H9 (cell line): ENCODE results near the gene MRM3. TPM values are rescaled to one million over a fixed set of nuclear protein-coding genes. Genes with fewer than 3 reads are reported as not detected.

Experiments used
- DNase-seq: peaks from one replicate; pipeline ENCODE4 v3.0.0-alpha.2; 2017
- H2AFZ ChIP-seq: one replicate; pipeline ENCODE4 v1.6.1; 2013; ENCODE audit warnings: mild to moderate bottlenecking, low read length, control low read depth, moderate library complexity
- H2AK5ac ChIP-seq: 2 replicates; pipeline ENCODE4 v1.6.1; 2013; ENCODE audit warnings: low read length, control low read depth, mixed read lengths; ENCODE audit not compliant: insufficient read length
- H2BK120ac ChIP-seq: one replicate; pipeline ENCODE4 v1.6.1; 2013; ENCODE audit warnings: low read depth, mild to moderate bottlenecking, low read length, control low read depth, inconsistent platforms; ENCODE audit not compliant: poor library complexity, severe bottlenecking
- H2BK12ac ChIP-seq: 2 replicates; pipeline ENCODE4 v1.6.1; 2013; ENCODE audit warnings: low read length, control low read depth, mixed read lengths, low read depth; ENCODE audit not compliant: insufficient read length
- H2BK15ac ChIP-seq: 2 replicates; pipeline ENCODE4 v1.6.1; 2013; ENCODE audit warnings: low read depth, low read length, control low read depth
- H2BK20ac ChIP-seq: one replicate; pipeline ENCODE4 v1.6.1; 2013; ENCODE audit warnings: low read depth, mild to moderate bottlenecking, low read length, control low read depth, inconsistent platforms; ENCODE audit not compliant: poor library complexity, severe bottlenecking
- H2BK5ac ChIP-seq: 2 replicates; pipeline ENCODE4 v1.6.1; 2013; ENCODE audit warnings: low read length, control low read depth, mixed read lengths; ENCODE audit not compliant: insufficient read length
- H3K14ac ChIP-seq: 2 replicates; pipeline ENCODE4 v1.6.1; 2013; ENCODE audit warnings: low read length, control low read depth; ENCODE audit not compliant: insufficient read depth
- H3K18ac ChIP-seq: 2 replicates; pipeline ENCODE4 v1.6.1; 2013; ENCODE audit warnings: low read depth, mild to moderate bottlenecking, mixed read lengths, low read length, control low read depth; ENCODE audit not compliant: insufficient read length
- H3K23ac ChIP-seq: 2 replicates; pipeline ENCODE4 v1.6.1; 2013; ENCODE audit warnings: low read length, control low read depth, mixed read lengths, low read depth; ENCODE audit not compliant: insufficient read length
- H3K23me2 ChIP-seq: 2 replicates; pipeline ENCODE4 v1.6.1; 2013; ENCODE audit warnings: low read depth, mild to moderate bottlenecking, mixed read lengths, low read length, control low read depth; ENCODE audit not compliant: insufficient read length, poor library complexity, severe bottlenecking
- H3K27ac ChIP-seq: 2 replicates; pipeline ENCODE4 v1.5.1; 2013; ENCODE audit warnings: low read length, control low read depth, mixed read lengths, low read depth; ENCODE audit not compliant: insufficient read length
- H3K27me3 ChIP-seq: 2 replicates; pipeline ENCODE4 v1.6.1; 2013; ENCODE audit warnings: low read length, control low read depth, inconsistent platforms; ENCODE audit not compliant: insufficient read depth
- H3K4ac ChIP-seq: 2 replicates; pipeline ENCODE4 v1.6.1; 2013; ENCODE audit warnings: low read depth, mild to moderate bottlenecking, control low read depth, inconsistent platforms, low read length, moderate library complexity
- H3K4me1 ChIP-seq: 2 replicates; pipeline ENCODE4 v1.6.1; 2013; ENCODE audit warnings: low read length, control low read depth, inconsistent platforms; ENCODE audit not compliant: insufficient read depth
- H3K4me2 ChIP-seq: 2 replicates; pipeline ENCODE4 v1.6.1; 2013; ENCODE audit warnings: low read length, control low read depth, mixed read lengths; ENCODE audit not compliant: insufficient read length, insufficient read depth
- H3K56ac ChIP-seq: 2 replicates; pipeline ENCODE4 v1.6.1; 2013; ENCODE audit warnings: low read depth, mild to moderate bottlenecking, mixed read lengths, low read length, control low read depth; ENCODE audit not compliant: insufficient read length
- H3K79me1 ChIP-seq: 2 replicates; pipeline ENCODE4 v1.6.1; 2013; ENCODE audit warnings: low read depth, mild to moderate bottlenecking, moderate library complexity, low read length, control low read depth, inconsistent platforms; ENCODE audit not compliant: insufficient read depth, poor library complexity, severe bottlenecking
- H3K79me2 ChIP-seq: 2 replicates; pipeline ENCODE4 v1.6.1; 2013; ENCODE audit warnings: low read length, control low read depth, inconsistent platforms; ENCODE audit not compliant: insufficient read depth
- H3K9ac ChIP-seq: 2 replicates; pipeline ENCODE4 v1.6.1; 2013; ENCODE audit warnings: low read length, control low read depth, mixed read lengths; ENCODE audit not compliant: insufficient read length; ENCODE audit errors: extremely low read depth
- H3K9me3 ChIP-seq: one replicate; pipeline ENCODE4 v1.6.1; 2013; ENCODE audit warnings: low read depth, low read length, inconsistent platforms; ENCODE audit not compliant: control insufficient read depth
- H3T11ph ChIP-seq: one replicate; pipeline ENCODE4 v1.6.1; 2013; ENCODE audit warnings: mild to moderate bottlenecking, low read length, control low read depth, inconsistent platforms
- H4K20me1 ChIP-seq: one replicate; pipeline ENCODE4 v1.6.1; 2013; ENCODE audit not compliant: control insufficient read depth, insufficient read length, insufficient read depth
- H4K5ac ChIP-seq: 2 replicates; pipeline ENCODE4 v1.6.1; 2013; ENCODE audit warnings: low read depth, mild to moderate bottlenecking, mixed read lengths, low read length, control low read depth; ENCODE audit not compliant: insufficient read length
- H4K8ac ChIP-seq: replicated peaks from 2 replicates; pipeline ENCODE4 v1.6.1; 2013; ENCODE audit warnings: low read length, control low read depth, mixed read lengths, low read depth; ENCODE audit not compliant: insufficient read length
- H4K91ac ChIP-seq: 2 replicates; pipeline ENCODE4 v1.6.1; 2013; ENCODE audit warnings: low read depth, mild to moderate bottlenecking, moderate library complexity, mixed read lengths, low read length, control low read depth; ENCODE audit not compliant: insufficient read length
- H3K27ac Mint-ChIP-seq, 3 experiments: 2 replicates in 2 of 3; 3 replicates in 1 of 3; pipeline ENCODE4 v1.8.0; 2020 to 2021; ENCODE audit warnings: mixed read lengths in 3 of 3, mild to moderate bottlenecking in 1 of 3, moderate library complexity in 1 of 3
- H3K27me3 Mint-ChIP-seq: 2 replicates; pipeline ENCODE4 v1.8.0; 2021; ENCODE audit warnings: low read depth, mild to moderate bottlenecking, moderate library complexity, mixed read lengths
- H3K36me3 Mint-ChIP-seq, 3 experiments: 2 replicates in 2 of 3; 3 replicates in 1 of 3; pipeline ENCODE4 v1.8.0; 2020 to 2021; ENCODE audit warnings: low read depth in 3 of 3, mixed read lengths in 3 of 3; ENCODE audit not compliant: insufficient read depth in 1 of 3
- H3K4me1 Mint-ChIP-seq, 2 experiments: 2 replicates each; pipeline ENCODE4 v1.8.0; 2020; ENCODE audit warnings: mixed read lengths in 2 of 2
- H3K4me3 Mint-ChIP-seq, 2 experiments: 2 replicates in 1 of 2; 3 replicates in 1 of 2; pipeline ENCODE4 v1.8.0; 2020 to 2021; ENCODE audit warnings: mild to moderate bottlenecking in 2 of 2, mixed read lengths in 2 of 2, moderate library complexity in 1 of 2
- H3K9me3 Mint-ChIP-seq, 2 experiments: 2 replicates in 1 of 2; 3 replicates in 1 of 2; pipeline ENCODE4 v1.8.0; 2020; ENCODE audit warnings: mild to moderate bottlenecking in 2 of 2, mixed read lengths in 2 of 2, moderate library complexity in 1 of 2
- WGBS: extraction: QIAGEN DNeasy Blood & Tissue Kit; methylation state at CpG from one replicate; pipeline ENCODE4 v1.1.7; 2013; ENCODE audit warnings: missing lambda C conversion rate, low lambda C conversion rate, mixed read lengths; ENCODE audit not compliant: insufficient read length; ENCODE audit errors: extremely low coverage; 5-methylcytosine and 5-hydroxymethylcytosine counted together
- total RNA-seq: library from RNA; stranded (reverse); gene quantifications from 2 replicates; pipeline ENCODE4 v1.2.1, GENCODE V29; 2021
- TF ChIP-seq, protein P1 (sequence below): fragments of 200-600 bp; sonication (generic); conservative IDR thresholded peaks from 3 replicates; pipeline ENCODE4 v1.8.0; 2021; ENCODE audit warnings: antibody characterized with exemption, mild to moderate bottlenecking

MRM3 gene
- total RNA-seq, 1 experiment from 2014 or later = 25.3 TPM

DNA sequence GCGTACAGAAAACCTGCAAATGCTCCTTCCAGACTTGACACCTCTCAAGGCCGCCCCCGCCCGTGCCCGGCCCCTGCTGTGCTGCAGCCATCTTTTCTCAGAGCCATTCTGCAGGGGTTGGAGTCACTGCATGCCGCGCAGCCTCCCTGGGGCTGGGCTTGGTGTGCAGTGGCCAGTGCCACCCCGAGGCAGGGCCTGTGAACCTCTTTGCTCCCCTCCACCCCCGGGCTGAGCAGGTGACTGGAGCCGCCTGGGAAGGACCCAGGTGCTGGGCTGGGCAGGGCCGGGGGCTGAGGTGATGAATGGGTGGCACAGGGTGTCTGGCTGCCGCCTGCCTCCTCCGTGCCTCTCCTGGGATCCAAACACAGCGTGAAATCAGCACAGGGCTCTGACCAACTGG is 20.3 kb downstream of the MRM3 start:
- no peaks in the 10 kb centered on the region for H3K9me3 ChIP-seq

More for the DNA sequence above, 20.3 kb downstream of the MRM3 start:
- H3K79me1 ChIP-seq = no peaks in the 10 kb centered on the region
- H3K18ac ChIP-seq = no peak overlapping the region
- H3K4me3 Mint-ChIP-seq = no peak overlapping the region
- H4K20me1 ChIP-seq = no peaks in the 10 kb centered on the region
- no peak overlapping the region; a peak in 1 of 7 replicates for H3K27ac Mint-ChIP-seq
- H3K27me3 ChIP-seq = no peaks in the 10 kb centered on the region
- H3K23ac ChIP-seq = no peak overlapping the region
- H3K9ac ChIP-seq = no peak overlapping the region
- no peak overlapping the region for H2BK5ac ChIP-seq
- no peak overlapping the region for H4K5ac ChIP-seq
- H3K9me3 Mint-ChIP-seq = no peaks in the 10 kb centered on the region
- TF ChIP-seq, protein P1, sequence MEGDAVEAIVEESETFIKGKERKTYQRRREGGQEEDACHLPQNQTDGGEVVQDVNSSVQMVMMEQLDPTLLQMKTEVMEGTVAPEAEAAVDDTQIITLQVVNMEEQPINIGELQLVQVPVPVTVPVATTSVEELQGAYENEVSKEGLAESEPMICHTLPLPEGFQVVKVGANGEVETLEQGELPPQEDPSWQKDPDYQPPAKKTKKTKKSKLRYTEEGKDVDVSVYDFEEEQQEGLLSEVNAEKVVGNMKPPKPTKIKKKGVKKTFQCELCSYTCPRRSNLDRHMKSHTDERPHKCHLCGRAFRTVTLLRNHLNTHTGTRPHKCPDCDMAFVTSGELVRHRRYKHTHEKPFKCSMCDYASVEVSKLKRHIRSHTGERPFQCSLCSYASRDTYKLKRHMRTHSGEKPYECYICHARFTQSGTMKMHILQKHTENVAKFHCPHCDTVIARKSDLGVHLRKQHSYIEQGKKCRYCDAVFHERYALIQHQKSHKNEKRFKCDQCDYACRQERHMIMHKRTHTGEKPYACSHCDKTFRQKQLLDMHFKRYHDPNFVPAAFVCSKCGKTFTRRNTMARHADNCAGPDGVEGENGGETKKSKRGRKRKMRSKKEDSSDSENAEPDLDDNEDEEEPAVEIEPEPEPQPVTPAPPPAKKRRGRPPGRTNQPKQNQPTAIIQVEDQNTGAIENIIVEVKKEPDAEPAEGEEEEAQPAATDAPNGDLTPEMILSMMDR = no peak
- H3K4me1 ChIP-seq = no peaks in the 10 kb centered on the region; the same call in 1 of the 2 replicates
- H3K36me3 Mint-ChIP-seq = peaks cover 3 to 31% (median 30%) of the 10 kb centered on the region in 3 experiments; a peak in 6 of 7 replicates
- no peak overlapping the region for H2AK5ac ChIP-seq
- no peak overlapping the region for H4K91ac ChIP-seq
- H3K14ac ChIP-seq = no peak overlapping the region
- H3K4me2 ChIP-seq = no peak overlapping the region
- no peak overlapping the region for H2BK120ac ChIP-seq
- H2AFZ ChIP-seq = no peak overlapping the region
- H2BK15ac ChIP-seq = no peak overlapping the region
- H3K56ac ChIP-seq = no peak overlapping the region
- H3K79me2 ChIP-seq = no peaks in the 10 kb centered on the region; the same call in 1 of the 2 replicates
- H3K27me3 Mint-ChIP-seq = no peaks in the 10 kb centered on the region
- no peak overlapping the region for H3T11ph ChIP-seq
- H2BK20ac ChIP-seq = no peak overlapping the region
- no peak overlapping the region for H2BK12ac ChIP-seq
- no peak for DNase-seq
- H3K23me2 ChIP-seq = no peaks in the 10 kb centered on the region
- no peak overlapping the region for H3K27ac ChIP-seq
- no peak overlapping the region for H4K8ac ChIP-seq
- no peak overlapping the region for H3K4ac ChIP-seq
- H3K4me1 Mint-ChIP-seq = peaks cover 0 to 3% of the 10 kb centered on the region in 2 experiments; a peak in 1 of 4 replicates
- WGBS = no CpG with 5 or more reads among the region's 14 CpGs
